SK-N-SH (cell line): ENCODE results near the gene HBB.

Experiments
- CTCF ChIP-seq: fragments of 200-600 bp; sonication (generic); IDR thresholded peaks from 2 replicates; pipeline ENCODE4 v1.6.1; 2017; ENCODE audit warnings: antibody characterized with exemption, mild to moderate bottlenecking, moderate library complexity
- EZH2phosphoT487 ChIP-seq: fragments of 200-600 bp; sonication (generic); IDR thresholded peaks from 2 replicates; pipeline ENCODE4 v1.6.1; 2017; ENCODE audit warnings: low read depth, mixed run types, mild to moderate bottlenecking, antibody characterized with exemption, moderate library complexity, borderline replicate concordance
- GATA2 ChIP-seq: sonication (generic); formaldehyde crosslinking; IDR thresholded peaks from 2 replicates; pipeline ENCODE4 v1.5.0; 2020; ENCODE audit warnings: mild to moderate bottlenecking, missing genetic modification reagents
- NFIC ChIP-seq: IDR thresholded peaks from 2 replicates; pipeline ENCODE4 v1.4.0; 2012; ENCODE audit warnings: borderline replicate concordance
- RCOR1 ChIP-seq: fragments of 150-350 bp; IDR thresholded peaks from 2 replicates; pipeline ENCODE4 v1.6.1; 2017; ENCODE audit warnings: antibody characterized with exemption, low read length
- TAF1 ChIP-seq: IDR thresholded peaks from 2 replicates; pipeline ENCODE4 v1.6.1; 2012; ENCODE audit warnings: low read depth, mild to moderate bottlenecking, low read length, moderate library complexity, borderline replicate concordance
- USF2 ChIP-seq: fragments of 150-350 bp; IDR thresholded peaks from 2 replicates; pipeline ENCODE4 v1.6.1; 2017; ENCODE audit warnings: antibody characterized with exemption, low read length, low read depth, borderline replicate concordance
- YY1 ChIP-seq: IDR thresholded peaks from 2 replicates; pipeline ENCODE4 v1.4.0; 2012; ENCODE audit warnings: low read depth, mild to moderate bottlenecking
- TF ChIP-seq, protein P1 (sequence below): IDR thresholded peaks from 2 replicates; pipeline ENCODE4 v1.4.0; 2012; ENCODE audit warnings: low read depth, borderline replicate concordance

DNA sequence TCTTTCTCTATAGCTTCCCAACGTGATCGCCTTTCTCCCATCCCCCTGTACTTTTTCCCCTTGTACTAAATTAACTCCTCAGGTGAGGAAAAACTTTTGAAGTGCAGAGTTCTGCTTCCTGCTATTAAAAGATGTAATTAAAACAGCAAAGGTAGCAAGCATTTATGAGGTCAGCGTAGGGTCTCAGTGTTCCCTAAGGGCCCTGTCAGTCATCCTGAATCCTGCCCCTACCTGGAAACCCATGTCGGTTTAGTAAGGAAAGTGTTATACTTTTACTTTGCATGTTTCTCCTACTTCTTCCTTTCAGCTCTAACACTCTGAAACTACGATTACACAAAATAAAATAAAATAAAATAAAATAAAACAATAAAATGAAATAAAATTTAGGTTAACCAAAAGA lies 1.3 kb upstream of the HBB start:
- no peak for TF ChIP-seq CTCF
- TF ChIP-seq TAF1, result no peak
- TF ChIP-seq NFIC, result no peak
- TF ChIP-seq USF2, result no peak
- TF ChIP-seq, protein P1, sequence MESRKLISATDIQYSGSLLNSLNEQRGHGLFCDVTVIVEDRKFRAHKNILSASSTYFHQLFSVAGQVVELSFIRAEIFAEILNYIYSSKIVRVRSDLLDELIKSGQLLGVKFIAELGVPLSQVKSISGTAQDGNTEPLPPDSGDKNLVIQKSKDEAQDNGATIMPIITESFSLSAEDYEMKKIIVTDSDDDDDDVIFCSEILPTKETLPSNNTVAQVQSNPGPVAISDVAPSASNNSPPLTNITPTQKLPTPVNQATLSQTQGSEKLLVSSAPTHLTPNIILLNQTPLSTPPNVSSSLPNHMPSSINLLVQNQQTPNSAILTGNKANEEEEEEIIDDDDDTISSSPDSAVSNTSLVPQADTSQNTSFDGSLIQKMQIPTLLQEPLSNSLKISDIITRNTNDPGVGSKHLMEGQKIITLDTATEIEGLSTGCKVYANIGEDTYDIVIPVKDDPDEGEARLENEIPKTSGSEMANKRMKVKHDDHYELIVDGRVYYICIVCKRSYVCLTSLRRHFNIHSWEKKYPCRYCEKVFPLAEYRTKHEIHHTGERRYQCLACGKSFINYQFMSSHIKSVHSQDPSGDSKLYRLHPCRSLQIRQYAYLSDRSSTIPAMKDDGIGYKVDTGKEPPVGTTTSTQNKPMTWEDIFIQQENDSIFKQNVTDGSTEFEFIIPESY, result no peak
- TF ChIP-seq RCOR1, result no peak
- TF ChIP-seq YY1, result no peak
- no peak for TF ChIP-seq EZH2phosphoT487
- TF ChIP-seq GATA2 (CRISPR knock-in tag), result no peak
